Bronchial epithelial cell (primary cell): ENCODE measurements around the gene NOL6. TPM values are rescaled to one million over a fixed set of nuclear protein-coding genes. Genes with fewer than 3 reads are reported as not detected.
"Not testable (repeated sequence)": the region's sequence is repeated elsewhere in the genome, so short reads cannot be mapped to it uniquely, and the experiment has no call there.

Experiments
- DNase-seq: peaks from one replicate; pipeline ENCODE4 v3.0.0-alpha.2; 2010; ENCODE audit warnings: low read depth
- FAIRE-seq: peaks from 2 replicates; lab custom pipeline; 2011; peaks lifted over from hg19 to GRCh38; lab: Jason Lieb, UNC
- H3K27me3 ChIP-seq: 2 replicates; pipeline ENCODE4 v1.5.1; 2011; ENCODE audit warnings: low read length; ENCODE audit not compliant: control insufficient read depth, insufficient read depth
- H3K36me3 ChIP-seq: 2 replicates; pipeline ENCODE4 v1.5.1; 2011; ENCODE audit warnings: low read length; ENCODE audit not compliant: control insufficient read depth, insufficient read depth
- H3K4me3 ChIP-seq: 2 replicates; pipeline ENCODE4 v1.5.1; 2011; ENCODE audit warnings: mild to moderate bottlenecking, low read depth, low read length, control low read depth
- total RNA-seq: library from RNA; depleted of rRNA; stranded (reverse); fragments of >200 nt; gene quantifications from 2 replicates; pipeline ENCODE4 v1.2.1, GENCODE V29; 2014
- TF ChIP-seq, protein P1 (sequence below): IDR thresholded peaks from 2 replicates; pipeline ENCODE4 v1.5.1; 2011; ENCODE audit warnings: mild to moderate bottlenecking, moderate library complexity, low read length, control low read depth, inconsistent platforms; ENCODE audit not compliant: insufficient read depth, severe bottlenecking

The NOL6 gene
- total RNA-seq, 1 donor from 2014 or later = 35.3 TPM

DNA sequence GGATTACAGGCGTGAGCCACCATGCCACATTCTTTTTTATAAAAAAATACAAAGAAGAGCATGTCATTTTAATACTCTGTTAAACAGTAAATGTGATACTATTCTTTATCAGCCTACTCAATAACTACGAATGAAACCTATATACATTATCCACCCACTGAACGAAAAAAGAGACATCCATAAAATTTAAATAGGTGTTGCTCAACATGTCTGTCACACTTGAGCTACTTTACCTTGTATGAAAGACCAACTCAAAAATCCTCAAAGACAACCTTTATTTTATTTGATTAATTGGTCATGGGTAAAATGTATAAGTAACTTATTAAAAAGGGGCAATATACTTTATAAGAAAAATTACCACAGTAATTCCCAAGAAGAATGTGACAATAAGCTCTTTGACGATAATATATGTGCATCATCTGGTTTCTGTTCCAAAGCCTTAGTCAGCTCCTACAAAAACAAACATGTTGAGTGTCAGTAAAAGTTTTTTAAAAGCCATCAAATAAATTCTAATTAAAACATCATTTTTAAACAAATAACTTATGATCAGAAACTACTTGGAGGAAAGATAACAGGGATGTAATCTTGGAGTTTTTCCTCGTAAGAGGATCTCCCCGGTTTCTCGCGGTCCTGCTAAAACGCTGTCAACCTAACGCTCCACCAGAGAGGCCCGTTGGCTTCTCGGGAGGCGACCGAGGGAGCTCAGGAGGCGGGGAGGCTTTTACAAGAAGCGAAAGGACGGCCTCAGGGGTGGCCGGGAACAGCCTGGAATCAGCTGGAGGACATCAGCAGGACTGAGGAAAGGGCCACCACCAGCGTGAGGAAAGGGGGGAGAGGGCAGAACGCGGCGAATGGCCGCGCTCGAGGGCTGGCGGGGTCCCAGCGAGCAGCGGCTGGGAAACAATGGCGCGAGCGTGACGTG lies 36.8 kb upstream of the NOL6 start:
- DNase-seq (peak; percentile 44), FAIRE-seq (no peak)
- no peaks in the 10 kb centered on the region for H3K27me3 ChIP-seq
- TF ChIP-seq, protein P1, sequence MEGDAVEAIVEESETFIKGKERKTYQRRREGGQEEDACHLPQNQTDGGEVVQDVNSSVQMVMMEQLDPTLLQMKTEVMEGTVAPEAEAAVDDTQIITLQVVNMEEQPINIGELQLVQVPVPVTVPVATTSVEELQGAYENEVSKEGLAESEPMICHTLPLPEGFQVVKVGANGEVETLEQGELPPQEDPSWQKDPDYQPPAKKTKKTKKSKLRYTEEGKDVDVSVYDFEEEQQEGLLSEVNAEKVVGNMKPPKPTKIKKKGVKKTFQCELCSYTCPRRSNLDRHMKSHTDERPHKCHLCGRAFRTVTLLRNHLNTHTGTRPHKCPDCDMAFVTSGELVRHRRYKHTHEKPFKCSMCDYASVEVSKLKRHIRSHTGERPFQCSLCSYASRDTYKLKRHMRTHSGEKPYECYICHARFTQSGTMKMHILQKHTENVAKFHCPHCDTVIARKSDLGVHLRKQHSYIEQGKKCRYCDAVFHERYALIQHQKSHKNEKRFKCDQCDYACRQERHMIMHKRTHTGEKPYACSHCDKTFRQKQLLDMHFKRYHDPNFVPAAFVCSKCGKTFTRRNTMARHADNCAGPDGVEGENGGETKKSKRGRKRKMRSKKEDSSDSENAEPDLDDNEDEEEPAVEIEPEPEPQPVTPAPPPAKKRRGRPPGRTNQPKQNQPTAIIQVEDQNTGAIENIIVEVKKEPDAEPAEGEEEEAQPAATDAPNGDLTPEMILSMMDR = no peak
- no peaks in the 10 kb centered on the region for H3K36me3 ChIP-seq
- H3K4me3 ChIP-seq = peak overlapping the region; percentile 69

DNA sequence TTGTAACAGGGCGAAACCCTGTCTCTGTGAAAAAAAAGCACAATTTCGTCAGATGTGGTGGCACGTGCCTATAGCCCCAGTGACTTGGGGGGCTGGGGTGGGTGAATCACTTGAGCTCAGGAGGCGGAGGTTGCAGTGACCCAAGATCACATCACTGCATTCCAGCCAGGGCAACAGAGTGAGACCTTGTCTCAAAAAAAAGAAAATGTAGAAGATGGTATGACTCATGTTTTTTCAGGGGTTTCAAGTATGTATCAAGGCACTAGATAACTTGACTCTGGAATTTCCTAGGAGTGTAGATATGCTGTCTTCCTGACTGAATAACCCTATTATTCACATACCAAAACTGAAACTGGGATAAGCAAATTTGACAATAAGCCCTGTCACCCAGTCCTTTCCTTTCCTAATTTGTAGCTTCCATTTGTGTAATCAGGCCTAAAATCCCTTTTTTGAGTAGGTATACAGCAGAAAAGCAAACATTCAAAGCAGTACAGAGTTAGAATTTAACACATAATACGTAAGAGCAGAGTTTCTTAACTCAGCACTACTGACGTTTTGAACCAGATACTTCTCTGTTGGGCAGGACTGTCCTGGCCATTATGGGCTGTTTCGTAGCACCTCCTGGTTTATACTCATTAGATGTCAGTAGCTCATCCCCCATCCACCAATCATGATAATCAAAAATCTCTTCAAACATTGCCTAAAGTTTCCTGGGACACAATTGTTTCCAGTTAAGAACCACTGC lies 33.1 kb upstream of the NOL6 start:
- DNase-seq (peak; percentile 93), FAIRE-seq (peak; percentile 55)
- H3K27me3 ChIP-seq = no peaks in the 10 kb centered on the region
- TF ChIP-seq, protein P1 = no peak
- H3K36me3 ChIP-seq = no peaks in the 10 kb centered on the region
- H3K4me3 ChIP-seq = no peak overlapping the region

DNA sequence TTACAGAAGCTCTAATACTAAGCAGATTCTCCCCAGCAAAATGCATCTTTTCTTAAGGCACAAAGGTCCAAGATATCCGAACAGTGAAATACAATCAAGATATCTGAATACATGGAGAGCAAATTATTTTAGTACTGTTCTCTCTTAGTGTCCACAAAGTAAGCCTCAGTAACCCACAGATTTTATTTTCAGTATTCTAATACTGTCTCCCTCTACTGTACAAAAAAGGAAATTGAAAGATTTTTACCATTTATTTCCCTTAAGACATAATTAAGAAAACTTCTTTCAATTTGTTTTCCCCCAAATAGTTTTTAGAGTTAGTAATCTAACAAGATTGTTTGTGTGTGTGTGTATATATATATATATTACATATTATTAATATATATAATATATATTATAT lies 24.7 kb upstream of the NOL6 start:
- FAIRE-seq = no peak
- H3K4me3 ChIP-seq = no peak overlapping the region
- TF ChIP-seq, protein P1 = peak; percentile 4

DNA sequence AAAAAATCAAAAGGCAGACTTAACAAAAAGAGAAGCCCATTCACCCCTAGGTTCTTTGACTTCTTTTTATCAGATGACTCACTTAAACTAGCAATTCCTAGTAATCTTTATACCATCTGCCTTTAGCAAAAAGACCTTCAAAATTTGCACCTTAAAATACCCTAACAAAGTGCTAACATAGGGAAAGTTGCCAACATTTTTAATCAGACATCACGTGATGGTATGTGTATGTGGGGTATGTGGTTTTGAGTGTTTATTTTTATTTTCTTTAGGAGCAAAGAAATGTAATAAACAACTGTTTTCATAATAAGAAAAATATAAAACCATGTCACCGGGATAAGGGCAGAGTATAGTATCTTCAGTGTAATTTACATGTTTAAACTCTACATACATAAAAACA lies 20.1 kb upstream of the NOL6 start:
- not testable (repeated sequence) for DNase-seq, FAIRE-seq, H3K36me3 ChIP-seq, H3K27me3 ChIP-seq, H3K4me3 ChIP-seq

More for the DNA sequence above, 24.7 kb upstream of the NOL6 start:
- Histone ChIP-seq H3K36me3 (no peaks in the 10 kb centered on the region), H3K27me3 (no peaks in the 10 kb centered on the region)
- peak; percentile 42 for DNase-seq

DNA sequence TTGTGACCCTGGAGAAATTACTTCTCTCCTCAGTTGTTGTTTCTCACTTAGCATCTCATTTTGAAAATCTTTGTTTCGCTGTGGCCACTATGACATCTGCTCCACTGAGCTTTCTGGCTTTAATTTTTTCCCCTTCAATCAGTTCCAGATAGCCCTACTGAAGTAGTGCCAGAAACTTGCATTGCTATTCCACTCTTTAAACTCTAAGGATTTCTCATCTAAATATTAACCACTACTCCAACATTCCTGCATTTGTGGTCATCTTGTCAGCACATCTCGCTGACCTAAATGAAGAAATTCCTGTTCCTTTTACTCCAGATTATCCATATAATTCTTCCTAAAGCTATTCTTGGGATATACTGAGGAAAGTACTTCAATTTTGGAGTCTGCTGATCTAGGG lies 15.3 kb upstream of the NOL6 start:
- H3K4me3 ChIP-seq = no peak overlapping the region

DNA sequence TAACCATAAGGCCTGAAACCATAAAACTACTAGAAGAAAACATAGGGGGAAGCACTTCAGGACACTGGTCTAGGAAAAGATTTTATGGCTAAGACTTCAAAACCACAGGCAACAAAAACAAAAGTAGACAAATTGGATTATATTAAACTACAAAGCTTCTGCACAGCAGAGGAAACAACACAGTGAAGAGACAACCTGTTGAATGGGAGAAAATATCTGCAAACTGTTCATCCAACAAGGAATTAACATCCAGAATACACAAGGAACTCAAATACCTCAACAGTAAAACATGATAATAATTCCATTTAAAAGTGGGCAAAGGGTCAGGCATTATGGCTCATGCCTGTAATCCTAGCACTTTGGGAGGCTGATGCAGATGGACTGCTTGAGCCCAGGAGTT lies 11.6 kb upstream of the NOL6 start:
- DNase-seq, H3K4me3 ChIP-seq, H3K36me3 ChIP-seq, FAIRE-seq, H3K27me3 ChIP-seq: not testable (repeated sequence)

More for the DNA sequence above, 15.3 kb upstream of the NOL6 start:
- Histone ChIP-seq H3K36me3 (no peaks in the 10 kb centered on the region), H3K27me3 (no peaks in the 10 kb centered on the region)
- DNase-seq = no peak
- FAIRE-seq = no peak
- TF ChIP-seq, protein P1 = no peak
